Activated T-cell treated with anti-CD3 and anti-CD28 coated beads, Interleukin-2, amount 50 U/mL, for 1 hour (primary cell): ENCODE results near the gene HEPH.
"Not testable (repeated sequence)": the region's sequence is repeated elsewhere in the genome, so short reads cannot be mapped to it uniquely, and the experiment has no call there.

ENCODE experiments used
- DNase-seq: peaks from one replicate; pipeline ENCODE4 v3.0.0-alpha.2; 2020

Gene HEPH, protein sequence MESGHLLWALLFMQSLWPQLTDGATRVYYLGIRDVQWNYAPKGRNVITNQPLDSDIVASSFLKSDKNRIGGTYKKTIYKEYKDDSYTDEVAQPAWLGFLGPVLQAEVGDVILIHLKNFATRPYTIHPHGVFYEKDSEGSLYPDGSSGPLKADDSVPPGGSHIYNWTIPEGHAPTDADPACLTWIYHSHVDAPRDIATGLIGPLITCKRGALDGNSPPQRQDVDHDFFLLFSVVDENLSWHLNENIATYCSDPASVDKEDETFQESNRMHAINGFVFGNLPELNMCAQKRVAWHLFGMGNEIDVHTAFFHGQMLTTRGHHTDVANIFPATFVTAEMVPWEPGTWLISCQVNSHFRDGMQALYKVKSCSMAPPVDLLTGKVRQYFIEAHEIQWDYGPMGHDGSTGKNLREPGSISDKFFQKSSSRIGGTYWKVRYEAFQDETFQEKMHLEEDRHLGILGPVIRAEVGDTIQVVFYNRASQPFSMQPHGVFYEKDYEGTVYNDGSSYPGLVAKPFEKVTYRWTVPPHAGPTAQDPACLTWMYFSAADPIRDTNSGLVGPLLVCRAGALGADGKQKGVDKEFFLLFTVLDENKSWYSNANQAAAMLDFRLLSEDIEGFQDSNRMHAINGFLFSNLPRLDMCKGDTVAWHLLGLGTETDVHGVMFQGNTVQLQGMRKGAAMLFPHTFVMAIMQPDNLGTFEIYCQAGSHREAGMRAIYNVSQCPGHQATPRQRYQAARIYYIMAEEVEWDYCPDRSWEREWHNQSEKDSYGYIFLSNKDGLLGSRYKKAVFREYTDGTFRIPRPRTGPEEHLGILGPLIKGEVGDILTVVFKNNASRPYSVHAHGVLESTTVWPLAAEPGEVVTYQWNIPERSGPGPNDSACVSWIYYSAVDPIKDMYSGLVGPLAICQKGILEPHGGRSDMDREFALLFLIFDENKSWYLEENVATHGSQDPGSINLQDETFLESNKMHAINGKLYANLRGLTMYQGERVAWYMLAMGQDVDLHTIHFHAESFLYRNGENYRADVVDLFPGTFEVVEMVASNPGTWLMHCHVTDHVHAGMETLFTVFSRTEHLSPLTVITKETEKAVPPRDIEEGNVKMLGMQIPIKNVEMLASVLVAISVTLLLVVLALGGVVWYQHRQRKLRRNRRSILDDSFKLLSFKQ

DNA sequence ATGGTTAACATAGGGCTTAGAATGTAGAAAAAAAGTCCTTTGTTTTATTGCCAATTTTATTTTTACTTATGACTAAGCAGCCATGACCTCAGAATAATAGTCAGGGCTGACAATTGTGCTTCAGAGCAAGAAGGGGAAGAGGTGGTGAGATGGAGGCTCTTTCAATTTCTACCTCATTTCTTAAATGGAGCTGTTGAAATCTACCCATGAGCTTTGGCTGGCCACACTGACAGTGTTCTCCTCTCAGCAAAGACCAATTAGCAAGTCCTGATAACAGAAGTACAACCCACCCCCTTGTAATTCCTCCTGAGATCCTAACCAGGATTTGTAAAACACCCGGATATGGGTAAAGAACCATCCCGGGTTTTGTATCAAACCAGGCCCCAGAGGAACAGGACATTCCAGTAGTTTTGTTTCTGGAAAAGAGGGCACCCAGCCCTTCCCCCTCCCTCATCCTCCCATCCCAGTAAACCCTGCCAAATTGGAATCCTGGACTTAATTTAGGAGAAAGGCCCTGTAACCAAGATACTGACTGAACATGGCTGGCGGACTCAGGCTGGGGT, at the start of gene HEPH:
HEPH (plus strand) TSS at position 399 of the 563 bp plus-strand sequence. CDS start 6,324 bp downstream, outside the sequence.
- DNase-seq, result no peak

DNA sequence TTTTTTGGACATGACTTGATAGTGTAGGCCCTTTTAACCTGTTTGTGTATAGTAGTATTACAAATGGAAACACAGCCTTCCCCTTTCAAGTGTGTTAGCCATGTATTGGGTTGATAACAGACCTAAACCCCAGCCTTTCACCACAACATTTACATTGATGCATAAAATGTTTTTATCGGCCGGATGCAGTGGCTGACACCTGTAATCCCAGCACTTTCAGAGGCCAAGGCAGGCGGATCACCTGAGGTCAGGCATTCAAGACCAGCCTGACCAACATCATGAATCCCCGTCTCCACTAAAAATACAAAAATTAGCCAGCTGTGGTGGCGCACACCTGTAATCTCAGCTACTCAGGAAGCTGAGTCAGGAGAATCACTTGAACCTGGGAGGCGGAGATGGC, 45.3 kb upstream of the HEPH start:
- DNase-seq, result not testable (repeated sequence)

DNA sequence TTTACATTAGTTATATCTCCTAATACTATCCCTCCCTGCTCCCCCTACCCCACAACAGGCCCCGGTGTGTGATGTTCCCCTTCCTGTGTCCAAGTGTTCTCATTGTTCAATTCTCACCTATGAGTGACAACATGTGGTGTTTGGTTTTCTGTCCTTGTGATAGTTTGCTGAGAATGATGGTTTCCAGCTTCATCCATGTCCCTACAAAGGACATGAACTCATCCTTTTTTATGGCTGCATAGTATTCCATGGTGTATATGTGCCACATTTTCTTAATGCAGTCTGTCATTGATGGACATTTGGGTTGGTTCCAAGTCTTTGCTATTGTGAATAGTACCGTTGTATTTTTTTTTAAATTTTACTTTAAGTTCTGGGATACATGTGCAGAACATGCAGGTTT, 42.7 kb upstream of the HEPH start:
- not testable (repeated sequence) for DNase-seq

DNA sequence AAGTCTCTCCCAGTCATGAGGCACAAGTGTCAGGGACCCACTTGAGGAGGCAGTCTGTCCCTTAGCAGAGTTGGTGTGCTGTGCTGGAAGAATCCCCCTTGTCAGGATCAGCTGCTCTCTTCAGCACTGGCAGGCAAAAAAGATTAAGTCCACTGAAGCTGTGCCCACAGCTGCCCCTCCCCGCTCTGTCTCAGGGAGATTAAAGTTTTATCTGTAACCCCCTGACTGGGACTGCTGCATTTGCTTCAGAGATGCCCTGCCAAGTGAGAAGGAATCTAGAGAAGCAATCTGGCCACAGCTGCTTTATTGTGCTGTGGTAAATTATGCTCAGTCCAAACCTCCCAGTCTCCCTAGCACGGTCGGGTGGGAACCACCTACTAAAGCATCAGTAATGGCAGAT, 37.4 kb upstream of the HEPH start:
- no peak for DNase-seq

DNA sequence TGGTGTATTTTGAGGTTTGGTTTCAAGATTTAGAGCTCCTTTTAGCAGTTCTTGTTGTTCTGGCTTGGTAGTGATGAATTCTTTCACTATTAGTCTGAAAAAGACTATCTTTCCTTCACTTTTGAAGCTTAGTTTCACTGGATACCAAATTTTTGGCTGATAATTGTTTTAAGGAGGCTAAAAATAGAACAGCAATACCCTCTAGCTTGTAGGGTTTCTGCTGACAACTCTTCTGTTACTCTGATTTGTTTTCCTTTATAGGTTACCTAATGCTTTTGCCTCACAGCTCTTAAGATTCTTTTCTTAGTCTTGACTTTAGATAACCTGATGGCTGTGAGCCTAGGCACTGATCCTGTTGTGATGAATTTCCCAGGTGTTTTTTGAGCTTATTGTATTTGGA, 33.6 kb upstream of the HEPH start:
- DNase-seq, result no peak

DNA sequence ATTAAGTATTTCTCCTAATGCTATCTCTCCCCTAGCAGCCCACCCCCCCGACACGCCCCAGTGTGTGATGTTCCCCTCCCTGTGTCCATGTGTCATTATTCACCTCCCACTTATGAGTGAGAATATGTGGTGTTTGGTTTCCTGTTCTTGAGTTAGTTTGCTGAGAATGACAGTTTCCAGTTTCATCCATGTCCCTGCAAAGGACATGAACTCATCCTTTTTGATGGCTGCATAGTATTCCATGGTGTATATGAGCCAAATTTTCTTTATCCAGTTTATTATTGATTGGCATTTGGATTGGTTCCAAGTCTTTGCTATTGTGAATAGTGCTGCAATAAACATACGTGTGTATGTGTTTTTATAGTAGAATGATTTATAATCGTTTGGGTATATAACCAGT, 28.8 kb upstream of the HEPH start:
- not testable (repeated sequence) for DNase-seq

DNA sequence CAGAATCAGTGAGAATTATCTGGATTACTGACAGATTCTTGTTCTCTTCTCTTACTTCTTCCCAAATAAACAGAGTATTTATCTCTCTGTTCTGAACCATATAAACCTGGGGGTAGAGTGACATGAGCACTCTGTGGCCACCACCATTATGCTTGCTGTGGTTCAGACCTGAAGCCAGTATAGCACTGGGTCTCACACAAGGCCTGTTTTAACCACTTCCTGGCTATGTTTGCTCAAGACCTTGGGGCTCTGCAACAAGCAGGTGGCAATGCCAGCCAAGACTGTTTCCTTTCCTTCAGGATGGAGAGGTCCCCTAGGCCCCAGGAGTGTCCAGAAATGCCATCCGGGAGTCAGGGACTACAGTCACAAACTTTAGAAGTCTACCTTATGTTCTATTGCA, 21.7 kb upstream of the HEPH start:
- no peak for DNase-seq

DNA sequence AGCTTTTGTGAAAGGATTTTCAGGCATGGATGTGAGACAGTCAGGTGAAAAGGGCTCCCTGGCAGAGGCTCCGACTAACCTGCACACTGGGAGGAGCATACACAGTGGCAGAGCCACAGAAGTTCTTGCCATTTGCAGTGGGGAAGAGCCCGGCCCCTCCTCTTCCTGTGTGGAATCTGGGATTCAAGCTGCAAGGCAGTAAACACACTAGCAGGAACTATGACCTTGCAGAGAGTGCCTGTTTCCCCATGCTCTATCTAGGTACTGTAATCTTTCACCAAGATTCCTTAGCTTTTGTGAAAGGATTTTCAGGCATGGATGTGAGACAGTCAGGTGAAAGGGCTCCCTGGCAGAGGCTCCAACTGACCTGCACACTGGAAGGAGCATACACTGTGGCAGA, 19.8 kb upstream of the HEPH start:
- DNase-seq, result no peak

DNA sequence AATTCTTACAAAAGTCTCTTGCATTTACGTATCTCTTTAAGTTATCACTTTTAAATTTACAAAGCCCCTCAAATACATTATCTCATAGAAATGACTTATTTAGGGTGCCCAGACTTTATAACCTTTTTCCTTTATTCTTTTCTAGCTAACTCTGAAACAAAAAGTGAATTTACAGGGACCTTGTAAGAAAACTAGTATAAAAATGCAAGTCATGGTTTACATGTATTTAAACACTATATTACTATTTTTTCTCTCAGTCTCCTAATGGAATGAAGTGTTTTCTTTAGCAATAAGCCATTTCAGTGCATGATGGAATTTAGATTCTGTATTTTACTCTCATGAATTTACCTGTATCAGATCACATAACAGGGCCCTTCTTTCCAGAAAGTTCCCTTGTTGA, 14.5 kb upstream of the HEPH start:
- DNase-seq, result no peak

DNA sequence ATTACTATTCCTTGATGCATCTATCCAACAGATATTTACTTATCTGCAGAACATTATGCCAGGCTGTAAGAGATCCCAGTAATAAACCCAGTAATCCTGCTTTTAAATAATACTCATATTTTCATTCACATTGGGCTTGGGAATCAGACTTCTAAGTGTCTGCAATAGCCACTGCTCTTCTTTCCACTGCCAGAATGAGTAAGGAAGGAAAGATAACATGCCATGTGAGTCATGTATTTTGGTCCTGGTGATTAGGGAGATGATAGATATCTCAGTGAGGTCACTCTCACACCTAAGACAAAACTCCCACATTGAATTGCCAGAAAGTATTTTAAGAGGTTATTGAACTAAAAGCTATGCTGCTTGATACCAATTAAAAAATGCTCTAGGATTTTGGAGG, 13.9 kb upstream of the HEPH start:
- no peak for DNase-seq

DNA sequence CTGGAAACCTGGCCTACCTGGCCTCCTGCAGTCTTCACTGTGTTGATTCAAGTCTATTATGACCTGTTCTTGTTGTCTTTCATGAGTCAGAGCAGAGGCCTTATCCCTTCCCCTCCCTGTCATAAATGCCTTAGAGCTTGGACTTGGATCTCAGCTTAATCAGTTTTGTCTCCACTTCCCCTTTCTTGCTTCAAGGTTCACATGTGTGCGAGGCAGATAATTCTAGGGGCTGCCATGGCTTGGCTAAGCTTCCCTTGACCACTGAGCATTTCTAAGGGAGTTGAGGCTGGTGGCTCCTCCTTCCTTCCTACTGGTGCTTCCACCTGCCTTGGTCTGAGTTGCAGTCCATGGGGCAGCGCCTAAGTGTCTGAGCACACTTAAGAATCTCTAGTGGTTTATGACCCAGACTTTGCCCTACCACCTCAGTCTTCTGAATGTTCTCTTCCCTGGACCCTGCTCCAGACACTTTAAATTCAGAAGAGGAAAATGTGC, 1.7 kb upstream of the HEPH start:
- DNase-seq, result no peak

DNA sequence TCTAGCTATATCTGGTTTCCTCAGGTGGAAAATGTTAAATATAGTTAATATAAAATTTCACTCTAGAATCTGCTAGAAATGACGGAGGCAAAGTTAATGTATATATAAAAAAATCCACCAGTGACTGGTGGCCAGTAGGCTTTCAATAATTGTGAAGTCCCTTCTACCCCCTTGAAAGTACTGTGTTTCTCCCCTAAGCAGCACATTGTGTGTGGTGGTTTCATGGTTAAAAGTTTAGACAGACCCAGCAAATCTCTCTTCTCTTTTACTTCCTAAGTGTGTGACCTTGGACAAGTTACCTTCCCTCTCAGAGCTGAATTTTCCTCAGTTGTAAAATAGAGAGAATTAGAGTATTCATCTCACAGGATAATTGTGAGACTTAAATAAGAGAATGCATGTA, 600 bp upstream of the HEPH start:
- DNase-seq, result no peak

DNA sequence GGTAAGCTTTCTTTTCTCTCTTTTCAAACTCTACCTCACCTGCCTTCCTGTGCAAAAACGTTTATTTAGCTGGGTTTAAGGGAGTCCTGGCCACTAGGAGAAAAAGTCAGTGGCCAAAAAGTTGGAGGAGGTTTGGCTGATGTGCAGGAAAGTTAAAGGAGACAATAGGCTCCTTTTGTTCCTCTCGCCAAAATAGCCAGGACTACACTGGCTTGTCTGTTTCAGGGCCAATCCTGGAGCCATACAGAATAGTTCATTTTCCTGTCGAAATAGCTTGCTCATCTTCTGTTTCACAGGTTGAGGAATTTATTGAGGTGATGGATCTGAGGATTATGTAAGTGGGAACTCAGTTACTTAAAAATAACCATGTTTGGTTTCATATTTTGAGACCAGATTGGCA, 423 bp downstream of the HEPH start:
- no peak for DNase-seq

DNA sequence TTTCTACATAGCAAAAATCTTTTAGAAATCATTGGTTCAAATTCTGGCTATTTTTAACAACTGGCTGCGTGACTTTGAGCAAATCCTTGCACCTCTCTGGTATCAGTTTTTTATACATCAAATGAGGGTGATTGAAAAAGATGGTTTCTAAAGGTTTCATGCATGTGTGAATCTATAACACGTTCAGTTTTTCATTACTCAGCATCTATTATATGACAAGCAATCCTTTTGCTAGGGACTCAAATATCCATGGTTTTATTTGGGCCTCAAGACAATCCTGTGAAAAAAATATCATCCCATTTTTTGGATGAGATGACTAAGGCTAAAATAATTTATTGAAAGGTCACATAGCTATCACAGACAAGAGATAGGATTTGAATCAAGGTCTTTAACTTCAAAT, 884 bp downstream of the HEPH start:
- DNase-seq, result no peak

DNA sequence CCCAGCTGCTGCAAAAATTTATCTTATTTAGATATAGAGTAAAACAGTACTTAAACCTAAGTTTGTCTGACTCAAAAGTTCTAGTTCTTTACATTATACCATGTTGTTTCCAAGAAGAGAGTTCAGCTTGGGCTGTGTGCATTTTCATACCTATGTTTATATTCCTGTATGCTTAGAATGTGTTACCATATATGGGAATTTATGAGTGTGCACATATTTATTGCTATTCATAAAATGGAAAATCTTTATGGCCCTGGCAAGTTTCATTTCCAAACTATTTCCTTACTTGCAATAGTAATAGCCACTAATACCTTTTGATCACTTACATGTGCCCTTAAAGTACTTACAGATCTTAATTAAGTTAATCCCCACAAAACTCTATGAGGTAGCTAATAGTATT, 2.6 kb downstream of the HEPH start:
- DNase-seq, result no peak

DNA sequence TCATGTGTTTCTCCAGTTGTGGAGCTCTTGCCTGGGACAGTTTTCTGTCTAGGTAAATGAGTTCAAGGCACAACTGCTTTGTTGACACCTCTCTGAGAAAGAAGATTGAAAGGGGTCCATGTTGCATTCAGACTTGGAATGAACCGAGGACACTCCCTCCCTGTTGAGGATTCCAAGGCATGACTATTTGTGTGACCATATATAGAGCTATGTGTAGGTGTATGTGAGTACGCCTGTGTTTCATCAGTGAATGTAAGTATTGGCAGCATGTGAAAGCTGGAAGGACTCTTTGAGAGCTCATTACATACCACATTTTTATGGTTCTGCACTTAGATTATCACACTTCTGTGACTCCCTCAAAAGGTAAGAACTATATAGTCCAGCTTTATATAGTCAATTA, 3.4 kb downstream of the HEPH start:
- DNase-seq, result no peak

DNA sequence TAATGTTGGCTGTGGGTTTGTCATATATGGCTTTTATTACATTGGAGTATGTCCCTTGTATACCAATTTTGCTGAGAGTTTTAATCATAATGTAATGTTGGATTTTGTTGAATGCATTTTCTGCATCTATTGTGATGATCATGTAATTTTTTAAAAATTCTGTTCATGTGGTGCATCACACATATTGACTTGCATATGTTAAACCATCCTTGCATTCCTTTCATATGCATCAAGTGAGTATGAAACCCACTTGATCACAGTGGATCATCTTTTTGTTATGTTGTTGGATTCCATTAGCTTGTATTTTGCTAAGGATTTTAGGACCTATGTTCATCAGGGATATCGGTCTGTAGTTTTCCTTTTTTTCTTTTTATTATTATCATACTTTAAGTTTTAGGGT, 12.1 kb downstream of the HEPH start:
- DNase-seq, result no peak

DNA sequence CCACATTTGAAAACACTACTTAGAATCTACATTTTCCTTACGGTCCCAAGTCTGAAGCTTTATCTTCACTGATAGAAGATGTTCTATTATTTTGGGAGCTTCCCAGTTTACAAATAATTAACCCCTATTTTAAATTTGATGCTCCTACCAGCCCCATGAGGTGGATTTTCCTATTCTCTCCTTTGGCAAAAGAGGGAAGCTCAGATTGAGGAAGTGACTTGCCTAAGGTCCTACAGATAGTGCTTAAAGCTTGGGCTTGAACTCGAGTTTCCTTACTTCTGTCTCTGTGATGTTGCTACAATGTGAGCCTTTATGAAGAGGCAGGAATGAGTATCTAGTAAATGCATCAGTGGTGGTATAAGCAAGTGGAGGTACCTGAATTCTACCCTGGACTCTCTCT, 27.5 kb downstream of the HEPH start:
- DNase-seq, result no peak

DNA sequence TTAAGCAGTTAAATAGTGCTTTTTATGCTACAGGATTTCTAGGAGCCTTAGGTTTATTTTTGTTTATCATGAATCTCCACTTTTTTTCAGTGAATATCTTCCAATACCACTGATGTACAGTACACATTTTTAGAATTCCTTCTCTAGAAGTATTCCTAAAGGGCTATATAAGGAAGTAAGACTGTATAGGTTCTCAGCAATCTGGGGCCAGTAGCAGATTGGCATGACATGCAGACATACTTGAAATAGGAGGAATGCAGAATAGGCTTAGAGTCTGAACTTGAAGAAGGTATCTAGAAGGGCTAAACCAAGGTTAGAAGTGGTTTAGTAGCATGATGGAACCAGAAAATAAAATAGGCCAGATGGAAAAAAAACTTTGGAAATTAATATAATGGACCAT, 29.8 kb downstream of the HEPH start:
- no peak for DNase-seq

DNA sequence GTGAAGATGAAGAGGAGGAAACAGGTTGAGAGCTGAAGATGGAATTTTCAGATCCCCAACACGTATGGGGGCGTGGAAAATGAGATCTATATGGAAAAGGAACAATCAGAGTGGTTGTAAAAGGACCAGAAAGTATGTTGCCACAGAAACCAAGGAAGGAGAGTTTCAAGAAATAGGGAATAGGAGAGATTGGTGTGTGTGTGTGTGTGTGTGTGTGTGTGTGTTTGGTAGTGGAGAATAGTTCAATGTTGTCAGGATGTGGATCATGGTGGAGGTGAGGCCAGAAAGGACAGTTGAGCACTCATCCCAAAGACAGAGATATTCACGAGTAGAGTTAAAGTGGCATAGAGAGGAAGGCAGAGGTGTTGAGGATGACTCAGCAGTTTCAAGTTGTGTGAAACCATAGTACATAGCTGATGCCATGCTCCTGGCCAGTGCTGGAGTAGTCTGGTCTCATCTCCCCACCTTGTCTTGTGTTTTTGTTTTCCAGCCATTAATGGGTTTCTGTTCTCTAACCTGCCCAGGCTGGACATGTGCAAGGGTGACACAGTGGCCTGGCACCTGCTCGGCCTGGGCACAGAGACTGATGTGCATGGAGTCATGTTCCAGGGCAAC, 36.1 kb downstream of the HEPH start:
- no peak for DNase-seq

DNA sequence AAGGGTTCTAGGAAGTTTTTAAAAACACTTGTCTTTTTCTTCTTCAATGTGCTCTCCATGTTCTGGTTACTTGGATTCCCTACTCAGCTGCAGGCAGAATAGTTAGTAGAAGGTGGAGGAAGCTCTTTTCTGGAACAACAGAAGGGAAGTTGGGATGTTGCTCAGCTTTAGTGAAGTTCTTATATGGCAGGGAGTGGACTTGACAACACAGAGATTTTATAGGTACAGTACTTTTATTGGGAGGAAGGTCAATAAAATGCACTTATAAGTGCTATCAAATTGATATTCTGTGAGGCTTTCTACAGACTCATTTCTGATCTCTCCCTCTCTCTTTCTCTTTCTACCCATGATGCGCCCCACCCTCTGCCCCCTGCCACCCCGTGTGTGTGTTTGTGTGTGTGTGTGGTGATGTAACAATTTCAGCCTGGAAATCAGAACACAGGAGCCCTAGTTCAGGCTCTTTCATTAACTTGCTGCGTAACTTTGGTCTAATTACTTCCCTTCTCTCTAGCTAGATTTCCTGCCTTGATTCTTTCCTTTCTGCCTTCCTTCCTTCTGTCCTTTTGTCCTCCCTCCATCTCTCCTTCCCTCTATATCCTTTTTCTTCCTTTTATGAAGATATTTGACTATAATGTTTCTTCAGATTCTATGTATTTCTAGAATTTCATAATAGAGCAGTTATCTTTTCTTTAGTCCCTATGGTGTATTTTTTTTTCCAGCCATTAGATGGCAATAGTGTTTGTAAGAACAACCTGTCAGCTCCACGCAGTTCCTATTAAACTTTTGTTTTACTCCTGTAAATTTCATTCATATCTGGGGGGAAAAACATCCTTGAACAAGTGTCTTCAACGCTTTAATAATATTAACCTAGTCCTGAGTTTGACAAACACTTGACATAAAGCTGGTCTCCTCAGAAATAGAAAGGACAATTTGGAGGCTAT, 37.1 kb downstream of the HEPH start:
- no peak for DNase-seq
